NB4 (cell line): Measurements from ENCODE around the gene ANKRD33.

Experiments
- DNase-seq: peaks from one replicate; pipeline ENCODE4 v3.0.0; 2010; ENCODE audit warnings: low read depth
- H3K4me3 ChIP-seq: one replicate; pipeline ENCODE4 v1.5.1; 2011; ENCODE audit warnings: mild to moderate bottlenecking, low read depth, low read length, moderate library complexity
- CTCF ChIP-seq: IDR thresholded peaks from one replicate; pipeline ENCODE4 v1.5.1; 2012; ENCODE audit warnings: low read depth, low read length
- MYC ChIP-seq: IDR thresholded peaks from 2 replicates; pipeline ENCODE4 v1.6.1; 2011; ENCODE audit warnings: low read depth, low read length
- POLR2A ChIP-seq: IDR thresholded peaks from 2 replicates; pipeline ENCODE4 v1.6.1; 2011; ENCODE audit warnings: mild to moderate bottlenecking; ENCODE audit not compliant: insufficient read length; ENCODE audit errors: extremely low read depth
- TF ChIP-seq, protein P1 (sequence below): IDR thresholded peaks from 2 replicates; pipeline ENCODE4 v1.6.1; 2011; ENCODE audit warnings: low read depth, low read length

ANKRD33 gene

DNA sequence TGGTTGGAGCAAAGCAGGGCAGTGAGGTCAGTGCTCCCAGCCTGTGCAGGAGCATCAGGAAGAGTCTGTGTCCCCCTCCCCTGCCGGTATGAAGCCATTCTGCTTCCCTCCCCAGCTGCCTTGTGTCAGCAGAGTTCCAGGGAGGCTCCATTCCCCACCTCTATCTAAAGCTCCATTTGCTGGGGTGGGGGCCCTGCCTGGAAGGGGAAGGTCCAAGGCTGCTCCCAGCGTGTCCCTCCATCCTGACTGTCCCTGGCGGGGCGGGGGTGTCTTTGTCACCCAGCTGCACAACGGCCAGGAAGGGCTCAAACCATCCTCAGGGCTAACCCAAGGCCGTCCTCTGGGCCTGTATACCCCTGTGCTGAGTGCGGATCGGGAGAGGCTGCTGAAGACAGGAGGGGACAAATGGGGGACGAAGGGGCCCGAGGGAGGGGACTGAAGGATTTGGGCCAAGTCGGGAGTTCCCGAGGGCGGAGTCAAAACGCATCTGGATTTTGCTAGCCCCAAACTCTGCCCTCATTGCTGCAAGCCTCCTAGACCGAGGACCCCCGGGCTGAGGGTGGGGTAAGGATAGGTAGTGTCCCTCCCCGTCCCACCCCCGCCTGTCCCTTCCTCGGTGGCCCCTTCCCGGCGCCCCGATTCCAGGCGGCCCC lies 18.7 kb downstream of the ANKRD33 start:
- H3K4me3 ChIP-seq = no peak overlapping the region
- no peak for TF ChIP-seq MYC
- no peak for TF ChIP-seq CTCF
- TF ChIP-seq, protein P1, sequence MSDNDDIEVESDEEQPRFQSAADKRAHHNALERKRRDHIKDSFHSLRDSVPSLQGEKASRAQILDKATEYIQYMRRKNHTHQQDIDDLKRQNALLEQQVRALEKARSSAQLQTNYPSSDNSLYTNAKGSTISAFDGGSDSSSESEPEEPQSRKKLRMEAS = no peak
- TF ChIP-seq POLR2A = no peak
- DNase-seq = no peak

GRCh38 chr12:51907083-51907855 lies 19.4 kb downstream of the ANKRD33 start, which contains the start of gene ACVRL1:
ACVRL1 (plus strand) TSS chr12:51907504; CDS start chr12:51912475, 4,971 bp downstream.
- no peak within 1 kb of the TSS for H3K4me3 ChIP-seq

DNA sequence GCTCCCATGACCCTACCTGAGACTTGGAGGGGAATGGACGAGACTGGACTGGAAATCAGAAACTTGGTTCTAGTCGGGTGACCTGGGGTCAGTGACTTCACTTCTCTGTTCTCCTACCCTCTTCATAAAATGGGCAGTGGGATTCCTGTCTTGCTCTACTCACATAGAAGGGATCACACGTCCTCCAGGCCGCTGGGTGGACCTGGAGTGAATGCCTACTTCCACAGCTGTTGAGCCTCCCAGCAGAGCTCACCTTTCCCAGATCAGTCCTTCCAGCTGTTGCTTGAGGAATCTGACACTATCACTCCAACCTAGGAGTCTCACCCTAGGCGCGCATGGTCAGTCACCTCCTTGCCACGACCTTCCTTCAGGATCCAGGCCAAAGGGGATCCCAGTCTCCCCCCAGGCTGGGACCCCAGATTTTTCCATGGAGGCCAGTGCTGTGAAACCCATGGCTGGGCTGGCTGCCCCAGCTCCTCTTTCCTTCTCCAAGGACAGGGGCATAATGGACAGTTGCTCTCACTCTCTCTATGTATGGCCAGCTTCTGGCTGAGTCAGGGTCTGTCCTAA lies 20.0 kb downstream of the ANKRD33 start:
- no peak overlapping the region for H3K4me3 ChIP-seq
- DNase-seq = no peak
- TF ChIP-seq, protein P1 = no peak
- TF ChIP-seq MYC (no peak), POLR2A (no peak), CTCF (no peak)

More at GRCh38 chr12:51907083-51907855, 19.4 kb downstream of the ANKRD33 start, which contains the start of gene ACVRL1:
- TF ChIP-seq, protein P1 = no peak
- TF ChIP-seq POLR2A (no peak), MYC (no peak), CTCF (no peak)
- DNase-seq = no peak

DNA sequence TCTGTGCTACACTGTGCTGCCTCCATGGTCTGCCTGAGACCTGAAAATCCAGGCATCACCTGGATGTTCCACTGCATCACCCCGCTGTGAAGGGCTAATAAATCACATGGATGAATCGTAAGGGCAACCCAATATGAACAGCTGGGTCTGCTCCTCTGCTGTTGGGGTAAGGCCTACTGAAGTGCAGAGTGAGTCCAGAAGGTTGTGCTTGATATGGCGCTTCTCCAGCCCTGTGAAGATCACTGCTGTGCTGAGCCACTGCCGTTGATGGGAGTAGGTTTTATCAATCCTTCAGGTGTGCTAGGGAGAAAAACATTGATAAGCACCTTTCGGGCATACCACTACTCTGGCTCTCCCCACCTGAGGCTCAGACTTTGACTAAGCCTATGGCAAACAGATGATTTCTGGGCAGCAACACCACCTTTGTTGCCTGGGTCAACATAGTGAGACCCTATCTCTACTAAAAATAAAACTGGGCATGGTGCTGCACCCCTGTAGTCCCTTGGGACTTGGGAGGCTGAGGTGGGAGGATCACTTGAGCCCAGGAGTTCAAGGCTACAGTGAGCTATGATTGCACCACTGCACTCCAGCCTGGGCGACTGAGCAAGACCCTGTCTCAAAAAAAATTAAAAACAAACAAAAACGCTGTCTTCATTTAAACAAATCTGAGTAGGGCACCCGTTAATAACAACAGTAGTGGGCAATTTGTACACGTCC lies 21.1 kb downstream of the ANKRD33 start:
- TF ChIP-seq MYC = no peak
- no peak for TF ChIP-seq POLR2A
- TF ChIP-seq, protein P1 = no peak
- no peak for TF ChIP-seq CTCF
- DNase-seq = no peak
- H3K4me3 ChIP-seq = no peak overlapping the region

DNA sequence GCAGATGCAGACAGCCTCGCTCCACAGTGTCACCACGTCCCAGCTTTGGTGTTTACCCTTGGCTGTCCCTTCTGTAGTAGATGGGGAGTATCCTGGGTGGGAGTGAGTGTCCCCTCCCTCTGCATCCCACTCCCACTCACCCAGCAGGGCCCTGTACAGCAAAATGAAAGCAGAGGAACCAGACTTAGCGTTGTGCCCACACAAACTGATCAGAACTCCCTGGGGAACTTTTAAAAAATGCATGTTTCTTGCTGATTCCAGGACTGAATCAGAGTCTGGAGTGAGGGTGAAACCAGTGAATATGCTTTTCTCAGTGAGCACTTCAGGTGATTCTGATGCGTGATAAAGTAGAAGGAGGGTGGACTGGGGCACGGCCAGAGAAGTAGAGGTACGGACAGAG lies 22.3 kb downstream of the ANKRD33 start:
- no peak for TF ChIP-seq MYC
- TF ChIP-seq POLR2A = no peak
- TF ChIP-seq, protein P1 = no peak
- no peak for TF ChIP-seq CTCF
- H3K4me3 ChIP-seq = no peak overlapping the region
- peak; percentile 49 for DNase-seq
